Right renal pelvis (tissue), 4 donors: ENCODE data around the gene STK40. TPM values are rescaled to one million over a fixed set of nuclear protein-coding genes. Genes with fewer than 3 reads are reported as not detected.

Experiments used
- DNase-seq, 4 donors: peaks; one replicate each; pipeline ENCODE4 v3.0.0-alpha.2; 2013; ENCODE audit warnings: low read depth in 4 of 4, low spot score in 3 of 4, missing footprints in 1 of 4
- polyA plus RNA-seq, 4 donors: library from polyadenylated mRNA; unstranded; fragments of 120-200 nt; gene quantifications; one replicate each; pipeline ENCODE4 v1.2.1, GENCODE V29; 2013; ENCODE audit not compliant: insufficient read length in 4 of 4

STK40 gene
- polyA plus RNA-seq, 4 donors = 40.8 to 48.2 (median 43.7) TPM

DNA sequence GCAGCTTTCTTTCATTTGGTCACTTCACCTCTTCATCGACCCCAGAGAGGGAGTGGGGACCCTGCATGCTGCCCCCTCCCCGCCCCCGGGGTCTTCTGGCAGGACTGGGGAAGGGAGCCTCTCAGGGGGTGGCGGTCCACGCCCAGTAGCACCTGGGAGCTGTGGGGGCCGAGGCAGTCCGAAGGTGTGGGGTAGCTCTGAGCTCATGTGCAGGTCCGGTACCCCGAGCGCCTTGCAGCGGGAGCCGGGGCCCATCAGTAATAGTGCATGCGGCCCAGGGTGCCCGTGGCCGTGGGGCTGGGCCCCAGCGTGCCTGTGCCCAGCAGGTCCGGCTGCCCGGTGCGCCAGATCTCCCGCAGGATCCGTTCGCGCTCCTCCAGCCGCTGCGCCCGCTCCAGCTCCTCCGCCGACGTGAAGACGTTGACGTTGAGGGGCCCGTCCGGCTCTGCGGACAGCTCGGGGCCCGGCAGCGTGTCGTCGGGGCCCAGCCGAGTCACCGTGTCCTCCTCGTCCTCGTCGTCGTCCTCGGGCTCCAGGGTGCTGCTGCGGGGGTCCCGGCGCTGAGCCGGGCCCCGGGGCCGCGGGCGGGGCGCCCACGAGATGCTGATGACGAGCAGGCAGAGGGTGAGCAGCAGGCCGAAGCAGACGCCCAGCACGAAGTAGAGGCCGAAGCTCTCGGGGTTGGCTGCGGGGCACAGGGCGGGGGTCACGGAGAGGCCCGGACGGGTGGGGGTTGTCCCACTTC is 63.5 kb downstream of the STK40 start:
- no peak for DNase-seq

- peak; percentile 75 to 90 (median 88) for DNase-seq
Measured at GRCh38 chr1:36321119-36321951, 64.4 kb downstream of the STK40 start.

DNA sequence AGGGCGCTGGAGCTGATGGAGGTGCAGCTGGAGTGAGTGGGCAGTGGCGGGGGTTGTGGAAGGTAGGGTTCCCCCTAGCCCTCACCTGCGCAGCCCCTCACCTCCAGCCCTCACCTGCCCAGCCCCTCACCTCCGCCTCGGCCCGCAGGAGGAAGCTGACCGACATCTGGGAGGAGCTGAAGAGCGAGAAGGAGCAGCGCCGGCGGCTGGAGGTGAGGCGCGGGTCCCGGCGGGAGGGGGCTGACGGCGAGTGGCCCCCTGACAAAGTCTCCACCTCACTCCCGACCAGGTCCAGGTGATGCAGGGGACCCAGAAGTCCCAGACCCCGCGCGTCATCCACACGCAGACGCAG is 65.0 kb downstream of the STK40 start:
- no peak for DNase-seq

DNA sequence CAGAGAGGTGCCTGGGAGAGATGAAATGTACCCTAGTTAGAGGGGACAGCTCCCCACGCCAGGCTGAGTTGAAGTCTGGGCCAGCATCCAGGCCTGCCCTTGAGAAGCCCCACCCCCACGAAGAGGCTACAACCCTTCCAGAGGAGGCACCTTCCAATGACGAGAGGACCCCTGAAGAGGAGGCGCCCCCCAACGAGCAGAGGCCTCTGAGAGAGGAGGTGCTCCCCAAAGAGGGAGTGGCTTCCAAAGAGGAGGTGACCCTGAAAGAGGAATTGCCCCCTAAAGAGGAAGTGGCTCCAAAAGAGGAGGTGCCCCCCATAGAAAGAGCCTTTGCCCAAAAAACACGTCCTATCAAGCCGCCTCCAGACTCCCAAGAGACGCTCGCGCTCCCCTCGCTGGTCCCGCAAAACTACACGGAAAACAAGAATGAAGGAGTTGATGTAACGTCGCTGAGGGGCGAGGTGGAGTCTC is 65.4 kb downstream of the STK40 start:
- DNase-seq = no peak

DNA sequence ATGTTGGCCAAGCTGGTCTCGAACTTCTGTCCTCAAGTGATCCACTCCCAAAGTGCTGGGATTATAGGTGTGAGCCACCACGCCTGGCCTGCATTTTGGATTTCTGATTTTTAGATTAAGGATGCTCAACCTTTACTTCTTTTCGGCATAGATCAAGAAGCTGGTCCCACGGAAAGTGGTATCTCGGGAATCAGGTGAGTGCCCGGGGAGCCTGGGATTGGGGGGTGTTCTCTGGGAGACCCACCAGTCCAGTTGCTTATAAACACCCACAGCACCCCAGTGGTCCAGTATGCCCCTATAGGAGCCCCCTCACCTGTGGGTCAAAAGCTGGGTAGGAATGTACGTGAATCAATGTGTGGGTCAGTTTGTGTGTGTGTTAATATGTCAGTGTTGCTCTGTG is 76.3 kb downstream of the STK40 start:
- no peak for DNase-seq

- DNase-seq = no peak
Measured at GRCh38 chr1:36307601-36308330, 78.0 kb downstream of the STK40 start.

GRCh38 chr1:36306902-36307456 is 78.7 kb downstream of the STK40 start:
- DNase-seq = peak; percentile 89 to 90 (median 89)

GRCh38 chr1:36306210-36306901 is 79.4 kb downstream of the STK40 start, which contains the start of gene SH3D21:
Gene SH3D21 (plus strand): TSS chr1:36306368. CDS start chr1:36306421, 53 bp downstream.
- no peak for DNase-seq

DNA sequence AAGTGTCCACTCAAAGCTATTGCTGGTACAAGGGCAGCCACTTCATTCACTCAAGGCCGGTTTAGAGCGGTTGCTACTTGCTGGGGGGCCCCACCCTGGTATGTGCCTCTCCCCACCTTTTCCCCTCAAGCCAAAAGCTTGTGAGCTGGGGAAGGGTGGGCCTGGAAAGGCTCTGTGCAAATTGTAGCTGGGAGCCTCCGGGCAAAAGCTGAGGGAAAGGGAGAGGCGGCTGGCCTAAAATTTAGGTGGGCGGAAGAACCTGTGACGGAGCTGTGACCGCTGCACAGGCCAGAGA is 79.9 kb downstream of the STK40 start:
- DNase-seq = no peak

DNA sequence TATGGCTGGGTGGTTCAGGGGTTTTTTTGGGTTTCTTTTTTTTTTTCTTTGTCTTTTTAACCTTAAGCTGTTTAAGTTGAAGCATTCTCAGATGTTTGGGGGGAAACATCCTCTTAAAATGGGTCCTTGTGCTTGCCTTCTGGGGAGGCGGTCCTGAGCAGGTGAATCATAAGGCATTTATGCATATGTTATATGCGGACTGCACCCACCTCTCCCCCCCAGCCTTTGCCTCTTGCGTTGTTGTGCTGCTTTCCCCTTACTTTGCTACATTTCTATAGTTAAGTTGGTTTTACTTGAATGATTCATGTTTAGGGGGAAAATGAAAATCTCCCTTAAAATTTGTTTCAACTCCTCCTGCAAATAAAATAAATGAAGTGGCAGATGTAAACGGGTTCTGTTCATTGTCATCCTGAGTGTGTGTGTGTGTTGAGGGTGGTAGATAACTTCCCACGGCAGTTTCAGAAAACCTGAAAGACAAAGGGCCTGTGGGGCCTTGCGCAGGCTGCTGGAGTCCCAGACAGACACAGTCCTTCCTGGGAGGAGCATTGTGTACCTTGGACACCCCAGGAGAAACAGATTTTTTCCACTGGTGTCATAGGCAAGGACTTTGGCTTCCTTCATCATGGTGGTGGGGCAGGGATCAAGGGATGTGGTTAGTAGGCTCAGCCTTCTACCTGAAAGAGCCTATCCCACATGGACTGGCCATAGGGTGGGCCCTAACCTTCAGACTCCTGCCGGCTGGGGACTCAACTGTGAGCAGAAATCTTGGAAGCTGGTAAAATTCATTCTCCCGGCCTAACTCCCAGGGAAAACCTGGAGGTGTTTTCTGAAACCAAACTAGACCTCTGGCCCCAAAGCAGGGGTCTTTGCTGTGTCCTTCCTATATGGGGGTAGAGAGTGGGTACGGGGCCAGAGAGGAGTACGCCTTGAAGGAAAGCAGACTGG is 80.5 kb downstream of the STK40 start:
- DNase-seq = no peak

- no peak for DNase-seq
Measured at GRCh38 chr1:36304521-36304920, 81.2 kb downstream of the STK40 start.

- no peak for DNase-seq
Measured at GRCh38 chr1:36303650-36304360, 81.9 kb downstream of the STK40 start.

DNA sequence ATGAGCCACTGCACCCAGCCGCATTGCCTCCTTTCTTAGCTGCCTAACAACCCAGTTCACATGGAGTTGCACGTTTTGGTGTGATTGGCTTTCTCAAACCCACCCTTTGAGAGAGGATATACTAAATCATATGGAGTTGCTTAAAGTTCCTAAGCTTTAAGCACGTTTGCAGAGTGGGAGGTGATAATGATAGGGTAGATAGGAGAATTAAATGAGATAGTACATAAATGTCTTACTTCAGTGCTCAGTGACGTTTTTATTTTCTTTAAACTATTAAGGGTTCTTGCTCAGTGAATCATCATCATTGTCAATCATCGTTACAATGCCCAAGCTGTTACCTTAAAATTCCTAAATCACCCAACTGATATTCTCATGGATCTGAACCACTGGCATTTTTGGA is 82.5 kb downstream of the STK40 start:
- no peak for DNase-seq

GRCh38 chr1:36301220-36301619 is 84.5 kb downstream of the STK40 start:
- DNase-seq = no peak

GRCh38 chr1:36300526-36300925 is 85.2 kb downstream of the STK40 start:
- DNase-seq = no peak

DNA sequence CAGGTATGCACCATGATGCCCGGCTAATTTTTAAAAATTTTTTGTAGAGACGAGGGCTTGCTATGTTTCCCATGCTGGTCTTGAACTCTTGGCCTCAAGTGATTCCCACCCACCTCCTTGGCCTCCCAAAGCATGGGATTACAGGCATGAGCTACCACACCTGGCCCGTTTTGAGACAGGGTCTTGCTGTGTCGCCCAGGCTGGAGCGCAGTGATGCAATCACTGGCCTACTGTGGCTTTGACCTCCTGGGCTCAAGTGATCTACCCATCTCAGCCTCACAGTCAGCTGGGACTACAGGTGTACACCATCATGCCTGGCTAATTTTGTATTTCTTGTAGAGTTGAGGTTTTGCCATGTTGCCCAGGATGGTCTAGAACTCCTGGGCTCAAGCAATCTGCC is 87.1 kb downstream of the STK40 start:
- no peak for DNase-seq

DNA sequence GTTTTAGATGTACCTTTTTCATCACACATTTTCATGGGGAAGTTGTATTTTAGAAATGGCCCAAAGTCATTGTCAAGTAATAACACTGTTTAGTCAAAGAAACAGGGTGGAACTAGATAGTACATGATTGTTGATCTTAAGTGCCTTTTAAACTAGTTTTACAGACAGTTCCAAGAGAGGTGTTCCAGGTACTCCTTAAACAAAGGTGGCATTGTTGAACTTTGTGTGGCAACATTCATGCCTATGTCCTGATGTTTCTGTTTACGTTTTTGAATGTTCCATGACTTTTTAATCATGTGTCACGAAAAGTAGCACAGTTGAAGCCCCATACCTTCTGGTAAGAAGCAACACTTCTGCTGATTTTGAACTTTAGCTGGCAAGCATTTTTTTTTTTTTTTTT is 88.7 kb downstream of the STK40 start:
- no peak for DNase-seq

- no peak for DNase-seq
Measured at GRCh38 chr1:36295390-36295789, 90.3 kb downstream of the STK40 start.
